HAP-1 (cell line): Measurements from ENCODE around the gene ING3.
"Not testable (repeated sequence)": the region's sequence is repeated elsewhere in the genome, so short reads cannot be mapped to it uniquely, and the experiment has no call there.

ENCODE experiments used
- DNase-seq, 2 experiments: peaks; one replicate each; pipeline ENCODE4 v3.0.0-alpha.2; 2016 to 2020; ENCODE audit warnings: low spot score in 2 of 2
- H3K27me3 ChIP-seq: fragments of 250-450 bp; sonication (Bioruptor Pico); 2 replicates; pipeline ENCODE4 v1.5.1; 2020; ENCODE audit warnings: low read depth, mild to moderate bottlenecking, moderate library complexity
- H3K36me3 ChIP-seq: fragments of 250-450 bp; sonication (Bioruptor Pico); replicated peaks from 2 replicates; pipeline ENCODE4 v1.5.1; 2020; ENCODE audit warnings: mild to moderate bottlenecking
- H3K4me1 ChIP-seq: fragments of 250-450 bp; sonication (Bioruptor Pico); 2 replicates; pipeline ENCODE4 v1.5.1; 2020; ENCODE audit warnings: mild to moderate bottlenecking
- H3K4me3 ChIP-seq: fragments of 250-450 bp; sonication (Bioruptor Pico); 2 replicates; pipeline ENCODE4 v1.5.1; 2020; ENCODE audit warnings: mild to moderate bottlenecking, moderate library complexity
- H3K9me3 ChIP-seq: fragments of 250-450 bp; sonication (Bioruptor Pico); 2 replicates; pipeline ENCODE4 v1.5.1; 2020; ENCODE audit warnings: mild to moderate bottlenecking, moderate library complexity
- in situ Hi-C: fragments of 300-500 bp; cut with MboI; formaldehyde crosslinking; loops from 3 replicates; pipeline ENCODE4 v1.14.3; 2020; ENCODE audit warnings: low sequenced_read_pairs, inconsistent platforms, mixed read lengths

The ING3 gene

DNA sequence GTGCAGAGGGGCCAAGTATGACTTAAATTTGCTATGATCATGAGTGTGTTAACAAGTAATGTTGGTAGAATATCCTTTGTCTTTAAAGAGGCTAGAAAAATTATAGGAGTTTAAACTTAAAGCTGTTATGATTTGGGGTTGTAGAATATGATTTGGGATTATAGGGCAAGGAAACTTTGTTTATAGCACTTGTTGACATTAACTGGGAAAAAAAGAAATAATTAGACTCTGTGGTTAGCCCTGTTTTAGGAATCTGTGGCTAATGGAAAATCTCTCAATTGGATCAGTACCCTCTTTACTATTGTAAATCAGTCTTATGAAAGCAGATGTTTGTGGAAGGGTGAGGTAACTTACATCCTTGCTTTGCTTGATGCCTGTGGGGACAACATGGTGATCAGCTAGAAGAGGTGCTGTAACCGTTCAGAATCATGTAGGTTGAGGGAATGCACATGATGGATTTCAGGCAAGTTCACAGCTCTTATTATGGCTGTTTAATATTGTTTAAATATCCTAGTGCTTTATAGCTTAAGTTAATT, 11.1 kb downstream of the ING3 start:
- no peak for DNase-seq
- Histone ChIP-seq H3K4me3 (no peak overlapping the region), H3K9me3 (no peaks in the 10 kb centered on the region), H3K36me3 (peaks cover 7% of the 10 kb centered on the region; the same call in 1 of the 2 replicates), H3K27me3 (no peaks in the 10 kb centered on the region), H3K4me1 (peaks cover 2% of the 10 kb centered on the region; the same call in 1 of the 2 replicates)
- in situ Hi-C loops: no loop called here

DNA sequence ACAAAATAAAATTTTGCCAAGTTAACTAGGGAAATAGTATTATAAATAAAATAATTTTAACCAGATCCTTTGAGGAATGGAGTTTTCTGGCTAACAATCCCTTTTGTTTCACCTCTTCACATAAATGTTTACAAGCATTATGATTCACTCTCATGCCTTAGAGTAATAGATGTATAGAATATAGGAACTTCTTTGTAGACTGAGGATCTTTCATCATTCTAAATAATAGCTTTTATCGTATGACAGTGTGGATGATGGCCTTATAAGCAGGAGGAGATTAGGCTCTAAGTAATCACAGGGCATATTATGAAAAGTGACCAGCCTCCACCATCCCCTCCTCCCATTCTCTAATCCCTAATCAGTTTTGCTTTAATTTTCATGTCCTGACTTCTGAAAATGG, 13.5 kb downstream of the ING3 start:
- Histone ChIP-seq H3K4me1 (peaks cover 2% of the 10 kb centered on the region; the same call in 1 of the 2 replicates), H3K9me3 (no peaks in the 10 kb centered on the region), H3K4me3 (no peak overlapping the region), H3K36me3 (peaks cover 16% of the 10 kb centered on the region), H3K27me3 (no peaks in the 10 kb centered on the region)
- in situ Hi-C loops: no loop called here
- no peak for DNase-seq

DNA sequence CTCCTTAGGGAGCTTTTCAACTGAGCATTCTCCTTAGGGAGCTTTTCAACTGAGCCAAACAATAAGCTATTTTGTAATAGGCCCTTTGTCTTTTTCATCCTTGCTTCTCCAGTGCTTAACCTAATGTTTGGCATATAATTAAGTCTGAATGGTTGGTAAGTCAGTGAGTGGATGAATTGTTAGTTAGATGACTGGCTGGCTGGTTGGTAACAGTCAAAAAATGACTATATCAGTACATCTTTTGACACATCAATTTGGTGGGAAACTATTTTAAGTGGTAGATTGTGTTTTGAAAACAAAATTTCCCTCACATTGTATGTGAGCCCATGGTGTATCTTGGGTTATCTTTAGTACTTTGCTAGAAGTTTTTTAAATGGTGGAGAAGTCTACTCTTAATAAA, 16.4 kb downstream of the ING3 start:
- Histone ChIP-seq H3K4me1 (peaks cover 2% of the 10 kb centered on the region; the same call in 1 of the 2 replicates), H3K4me3 (no peak overlapping the region), H3K36me3 (peaks cover 28% of the 10 kb centered on the region), H3K9me3 (no peaks in the 10 kb centered on the region), H3K27me3 (no peaks in the 10 kb centered on the region)
- no peak for DNase-seq
- in situ Hi-C loops: no loop called here

DNA sequence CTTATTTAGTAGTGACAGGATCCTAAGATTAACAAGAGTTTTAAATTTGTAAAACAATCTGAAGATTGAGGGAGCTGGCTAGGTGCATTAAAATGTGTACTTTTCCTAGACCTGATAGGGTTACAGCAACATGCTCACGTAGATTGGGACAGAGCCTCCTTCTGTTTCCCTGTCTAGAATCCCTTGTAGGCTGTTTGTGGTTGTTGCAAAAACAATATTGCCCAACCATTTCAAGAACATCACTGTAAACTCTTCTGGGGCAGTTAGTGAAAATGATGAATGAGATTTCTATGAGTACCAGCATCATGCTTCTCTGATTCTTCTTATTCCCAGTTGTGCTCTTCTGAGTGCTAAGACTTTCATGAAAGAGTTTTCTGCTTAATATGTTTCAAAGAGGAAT, 23.3 kb downstream of the ING3 start:
- H3K4me3 ChIP-seq: no peak overlapping the region
- H3K27me3 ChIP-seq: no peaks in the 10 kb centered on the region
- no peaks in the 10 kb centered on the region for H3K9me3 ChIP-seq
- in situ Hi-C loops: no loop called here
- H3K36me3 ChIP-seq: peaks cover 44% of the 10 kb centered on the region
- no peaks in the 10 kb centered on the region for H3K4me1 ChIP-seq
- DNase-seq: no peak

DNA sequence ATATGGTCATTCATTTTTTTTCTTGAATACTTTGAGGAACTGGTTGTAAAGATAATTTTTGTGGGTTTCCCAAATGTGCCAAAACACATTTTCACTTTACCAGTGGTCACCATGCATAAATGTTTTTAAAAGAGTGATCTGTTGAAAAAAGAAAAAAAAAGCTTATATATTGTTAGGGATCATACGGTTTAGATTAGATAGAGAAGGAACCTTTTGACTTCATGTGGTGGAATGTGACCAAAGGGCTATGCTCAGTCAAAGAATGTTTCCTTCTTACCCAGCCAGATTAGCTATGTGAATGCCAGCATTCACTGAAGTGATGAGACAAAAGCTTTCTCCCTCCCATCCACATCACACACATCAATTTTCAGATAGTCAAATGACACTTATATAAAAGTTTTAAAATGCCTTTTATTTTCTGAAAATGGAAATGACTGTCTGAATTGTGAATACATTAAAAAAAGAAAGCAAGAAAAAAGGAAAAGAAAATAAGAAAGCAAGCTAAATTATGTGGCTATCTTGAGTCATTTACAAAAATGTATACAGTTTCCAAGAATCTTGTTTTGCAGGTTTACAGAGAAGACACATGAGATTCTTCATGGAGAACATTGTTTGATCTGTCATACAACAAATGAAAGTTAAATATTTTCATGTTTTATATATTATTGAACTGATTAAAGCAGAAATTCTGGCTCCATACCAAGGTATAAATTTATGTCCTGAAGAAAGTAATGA, 29.4 kb downstream of the ING3 start:
- no peaks in the 10 kb centered on the region for H3K9me3 ChIP-seq
- H3K4me3 ChIP-seq: no peak overlapping the region
- in situ Hi-C loops: loop anchor here (25.0 kb wide), 1 partner anchor 107 kb away; no protein-coding TSS in a partner anchor
- H3K4me1 ChIP-seq: no peaks in the 10 kb centered on the region
- peaks cover 9% of the 10 kb centered on the region for H3K36me3 ChIP-seq
- no peak for DNase-seq
- no peaks in the 10 kb centered on the region for H3K27me3 ChIP-seq

DNA sequence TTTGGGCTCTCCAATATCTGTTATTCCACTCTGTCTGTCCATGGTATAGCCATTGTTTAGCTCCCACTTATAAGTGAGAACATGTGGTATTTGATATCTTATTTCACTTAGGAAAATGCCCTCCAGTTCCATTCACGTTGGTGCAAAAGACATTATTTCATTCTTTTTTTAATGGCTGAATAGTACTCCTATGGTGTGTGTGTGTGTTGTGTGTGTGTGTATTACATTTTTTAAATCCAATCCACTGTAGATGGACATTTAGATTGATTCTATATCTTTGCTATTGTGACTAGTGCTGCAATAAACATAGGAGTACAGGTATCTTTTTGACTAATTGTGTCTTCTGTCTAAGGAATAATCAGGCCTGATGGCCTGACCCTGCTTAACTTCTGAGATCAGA, 30.5 kb downstream of the ING3 start:
- H3K4me1 ChIP-seq: no peaks in the 10 kb centered on the region
- no peak for DNase-seq
- in situ Hi-C loops: loop anchor here (25.0 kb wide), 1 partner anchor 106 kb away; no protein-coding TSS in a partner anchor
- no peaks in the 10 kb centered on the region for H3K27me3 ChIP-seq
- peaks cover 8% of the 10 kb centered on the region for H3K36me3 ChIP-seq
- no peaks in the 10 kb centered on the region for H3K9me3 ChIP-seq
- no peak overlapping the region for H3K4me3 ChIP-seq

DNA sequence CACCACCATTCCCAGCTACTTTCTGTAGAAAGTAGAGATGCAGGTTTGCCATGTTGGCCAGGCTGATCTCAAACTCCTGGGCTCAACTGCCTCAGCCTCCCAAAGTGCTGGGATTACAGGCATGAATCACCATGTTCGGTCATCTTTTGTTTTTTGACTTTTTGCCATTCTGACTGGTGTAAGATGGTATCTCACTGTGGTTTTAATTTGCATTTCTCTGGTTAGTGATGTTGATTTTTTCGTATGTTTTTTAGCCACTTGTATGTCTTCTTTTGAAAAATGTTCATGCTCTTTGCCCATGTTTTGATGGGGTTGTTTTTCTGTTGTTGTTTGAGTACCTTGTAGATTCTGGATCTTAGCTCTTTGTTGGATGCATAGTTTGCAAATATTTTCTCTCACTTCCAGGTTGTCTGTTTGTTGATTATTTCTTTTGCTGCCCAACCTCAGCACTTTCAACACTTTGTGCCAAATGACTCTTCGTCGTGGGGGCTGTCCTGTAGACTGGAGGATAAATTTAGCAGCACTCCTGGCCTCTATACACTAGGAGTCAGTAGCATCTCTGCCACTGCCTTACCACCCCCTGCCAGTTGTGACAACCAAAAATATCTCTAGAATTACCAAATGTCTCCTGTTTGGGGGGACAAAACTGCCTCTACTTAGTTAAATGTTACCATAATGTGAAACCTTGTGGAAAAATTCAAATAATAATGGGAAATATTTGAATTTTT, 31.5 kb downstream of the ING3 start:
- H3K4me1 ChIP-seq: no peaks in the 10 kb centered on the region
- peaks cover 5% of the 10 kb centered on the region; the same call in 1 of the 2 replicates for H3K27me3 ChIP-seq
- in situ Hi-C loops: loop anchor here (25.0 kb wide), 1 partner anchor 105 kb away; no protein-coding TSS in a partner anchor
- no peaks in the 10 kb centered on the region; the same call in 1 of the 2 replicates for H3K36me3 ChIP-seq
- no peak for DNase-seq
- H3K9me3 ChIP-seq: no peaks in the 10 kb centered on the region
- H3K4me3 ChIP-seq: no peak overlapping the region

DNA sequence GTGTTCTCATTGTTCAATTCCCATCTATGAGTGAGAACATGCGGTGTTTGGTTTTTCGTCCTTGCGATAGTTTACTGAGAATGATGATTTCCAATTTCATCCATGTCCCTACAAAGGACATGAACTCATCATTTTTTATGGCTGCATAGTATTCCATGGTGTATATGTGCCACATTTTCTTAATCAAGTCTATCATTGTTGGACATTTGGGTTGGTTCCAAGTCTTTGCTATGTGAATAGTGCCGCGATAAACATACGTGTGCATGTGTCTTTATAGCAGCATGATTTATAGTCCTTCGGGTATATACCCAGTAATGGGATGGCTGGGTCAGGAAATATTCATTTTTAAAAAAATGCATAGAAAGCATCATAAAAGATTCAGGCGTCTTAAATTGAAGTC, 33.0 kb downstream of the ING3 start:
- H3K4me1 ChIP-seq, DNase-seq, H3K36me3 ChIP-seq, H3K9me3 ChIP-seq, H3K4me3 ChIP-seq, H3K27me3 ChIP-seq: not testable (repeated sequence)
- in situ Hi-C loops: loop anchor here (25.0 kb wide), 1 partner anchor 104 kb away; no protein-coding TSS in a partner anchor

DNA sequence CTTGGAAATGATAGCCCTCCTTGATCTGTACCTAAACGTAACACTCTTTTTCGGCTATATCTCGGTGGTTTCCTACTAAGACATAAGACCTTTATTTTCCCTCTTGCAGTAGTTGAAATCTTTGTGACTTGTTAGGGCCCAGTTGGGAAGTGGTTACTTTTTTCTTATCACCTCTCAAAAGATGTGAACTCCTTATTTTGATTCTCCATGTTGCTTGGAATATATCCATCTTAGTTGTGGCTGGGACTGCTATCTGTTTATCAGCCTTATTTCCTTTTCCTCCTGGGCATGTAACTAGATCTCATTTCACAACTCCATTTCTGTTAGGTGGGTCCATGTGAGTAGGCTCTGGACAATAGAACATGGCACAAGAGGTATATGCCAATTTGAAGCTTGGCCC, 33.8 kb downstream of the ING3 start:
- in situ Hi-C loops: loop anchor here (25.0 kb wide), 1 partner anchor 103 kb away; no protein-coding TSS in a partner anchor
- peaks cover 8% of the 10 kb centered on the region for H3K4me1 ChIP-seq
- peaks cover 15% of the 10 kb centered on the region for H3K27me3 ChIP-seq
- DNase-seq: no peak
- no peak overlapping the region for H3K4me3 ChIP-seq
- no peaks in the 10 kb centered on the region for H3K9me3 ChIP-seq
- H3K36me3 ChIP-seq: no peaks in the 10 kb centered on the region

DNA sequence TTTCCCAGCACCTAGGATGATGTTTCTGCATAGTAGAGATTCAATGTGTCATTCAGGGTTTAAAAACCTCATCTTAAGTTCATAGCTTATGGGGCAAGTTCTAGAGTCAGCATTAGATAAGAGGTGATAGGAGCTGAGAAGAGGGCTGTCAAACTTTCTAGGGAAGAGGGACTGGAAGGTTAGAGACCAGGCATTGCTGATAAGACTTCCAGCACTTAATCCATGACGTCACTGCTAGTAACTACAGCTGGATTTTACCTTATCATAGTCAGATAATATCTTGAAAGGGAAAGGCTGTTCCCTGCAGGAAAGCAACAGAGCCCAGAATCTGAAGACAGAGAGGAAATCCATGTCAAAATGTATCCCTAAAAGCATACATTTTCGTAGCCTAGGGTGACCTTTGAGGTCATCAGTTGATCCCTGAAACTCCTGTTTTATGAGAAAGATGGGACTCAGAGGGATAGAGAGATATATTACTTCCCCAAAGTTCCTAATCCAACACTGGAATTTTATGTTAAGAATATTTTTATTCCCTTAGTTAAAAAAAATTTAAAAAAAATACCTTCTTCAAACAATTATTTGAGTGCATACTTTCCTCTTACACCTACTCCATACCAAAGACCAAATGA, 34.7 kb downstream of the ING3 start:
- no peak for DNase-seq
- peaks cover 8% of the 10 kb centered on the region for H3K4me1 ChIP-seq
- in situ Hi-C loops: loop anchor here (25.0 kb wide), 1 partner anchor 102 kb away; no protein-coding TSS in a partner anchor
- peaks cover 23% of the 10 kb centered on the region for H3K27me3 ChIP-seq
- H3K9me3 ChIP-seq: no peaks in the 10 kb centered on the region
- H3K4me3 ChIP-seq: no peak overlapping the region
- H3K36me3 ChIP-seq: no peaks in the 10 kb centered on the region

DNA sequence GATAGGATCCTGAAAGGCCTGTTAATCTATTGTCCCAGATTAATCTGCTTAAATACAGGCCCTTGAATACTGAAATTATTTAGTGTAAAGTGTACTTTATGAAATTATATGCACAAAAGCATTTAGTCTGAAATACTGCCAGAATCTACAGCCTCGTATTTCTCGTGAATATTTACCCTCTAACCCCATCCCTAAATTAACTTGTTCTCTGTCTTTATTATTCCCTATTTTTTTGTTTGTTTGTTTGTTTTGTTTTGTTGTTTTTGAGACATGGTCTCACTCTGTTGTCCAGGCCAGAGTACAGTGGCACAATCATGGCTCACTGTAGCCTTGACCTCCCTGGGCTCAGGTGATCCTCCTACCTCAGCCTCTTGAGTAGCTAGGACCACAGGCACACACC, 35.3 kb downstream of the ING3 start:
- no peak overlapping the region for H3K4me3 ChIP-seq
- peaks cover 8% of the 10 kb centered on the region for H3K4me1 ChIP-seq
- in situ Hi-C loops: loop anchor here (25.0 kb wide), 1 partner anchor 101 kb away; no protein-coding TSS in a partner anchor
- H3K27me3 ChIP-seq: peaks cover 29% of the 10 kb centered on the region
- DNase-seq: no peak
- no peaks in the 10 kb centered on the region for H3K9me3 ChIP-seq
- no peaks in the 10 kb centered on the region for H3K36me3 ChIP-seq

DNA sequence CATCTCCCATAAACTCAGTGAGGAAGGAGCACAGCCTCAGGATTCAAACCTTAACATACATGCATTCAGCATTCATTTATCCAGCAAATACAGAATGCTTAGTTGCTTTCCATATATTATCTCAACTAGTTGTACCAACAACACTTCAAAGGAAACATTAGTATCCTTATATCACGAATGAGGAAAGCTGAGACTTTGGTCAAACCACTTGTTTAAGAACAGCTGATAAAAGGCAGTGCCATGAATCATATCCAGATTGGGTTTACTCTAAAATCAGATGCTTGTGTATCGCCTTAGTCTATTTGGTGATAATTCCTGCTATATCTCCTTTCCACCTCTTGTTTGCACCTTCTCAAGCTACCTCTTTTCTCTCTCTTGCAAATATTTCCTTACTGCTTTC, 36.1 kb downstream of the ING3 start:
- H3K36me3 ChIP-seq: no peaks in the 10 kb centered on the region
- no peaks in the 10 kb centered on the region for H3K9me3 ChIP-seq
- H3K27me3 ChIP-seq: peaks cover 37% of the 10 kb centered on the region
- H3K4me3 ChIP-seq: no peak overlapping the region
- in situ Hi-C loops: loop anchor here (25.0 kb wide), 1 partner anchor 101 kb away; no protein-coding TSS in a partner anchor
- no peak for DNase-seq
- peaks cover 8% of the 10 kb centered on the region for H3K4me1 ChIP-seq

DNA sequence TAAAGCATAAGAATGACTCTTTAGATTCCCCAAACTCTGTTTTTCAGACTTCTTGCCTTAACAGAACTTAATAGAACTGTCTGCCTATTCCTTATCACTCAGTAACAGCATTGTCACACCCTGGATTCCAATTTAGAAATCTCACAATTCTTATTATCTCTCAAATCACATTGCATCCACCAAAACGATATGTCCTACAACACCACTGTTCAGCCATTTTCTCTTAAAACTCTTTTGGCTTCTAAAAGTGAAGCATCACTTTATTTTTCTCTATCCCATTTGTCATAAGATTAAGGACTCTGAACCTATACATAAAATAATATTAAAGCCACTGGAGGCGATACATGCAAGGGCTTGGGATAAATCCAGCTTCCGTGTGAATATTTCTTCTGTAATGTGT, 36.7 kb downstream of the ING3 start:
- peaks cover 44% of the 10 kb centered on the region for H3K27me3 ChIP-seq
- H3K36me3 ChIP-seq: no peaks in the 10 kb centered on the region
- H3K4me1 ChIP-seq: peaks cover 8% of the 10 kb centered on the region
- no peaks in the 10 kb centered on the region for H3K9me3 ChIP-seq
- in situ Hi-C loops: loop anchor here (25.0 kb wide), 1 partner anchor 100 kb away; no protein-coding TSS in a partner anchor
- DNase-seq: no peak
- H3K4me3 ChIP-seq: no peak overlapping the region
